Muscle of leg (tissue), 11 donors: ENCODE results near the gene KIF26A. TPM values are rescaled to one million over a fixed set of nuclear protein-coding genes. Genes with fewer than 3 reads are reported as not detected.

Experiments
- DNase-seq: peaks from one replicate; pipeline ENCODE4 v3.0.0; 2013
- H3K27ac ChIP-seq: one replicate; pipeline ENCODE4 v1.5.1; 2013; ENCODE audit warnings: mild to moderate bottlenecking, low read length, control low read depth
- H3K27me3 ChIP-seq: one replicate; pipeline ENCODE4 v1.6.1; 2013; ENCODE audit warnings: low read length; ENCODE audit not compliant: control insufficient read depth, insufficient read depth
- H3K36me3 ChIP-seq: one replicate; pipeline ENCODE4 v1.6.1; 2013; ENCODE audit warnings: low read length; ENCODE audit not compliant: control insufficient read depth, insufficient read depth
- H3K4me1 ChIP-seq: one replicate; pipeline ENCODE4 v1.6.1; 2013; ENCODE audit warnings: low read length; ENCODE audit not compliant: control insufficient read depth, insufficient read depth
- H3K4me3 ChIP-seq: one replicate; pipeline ENCODE4 v1.5.1; 2013; ENCODE audit warnings: low read length, control low read depth
- H3K9me3 ChIP-seq: replicated peaks from 2 replicates; pipeline ENCODE4 v1.6.1; 2013; ENCODE audit warnings: low read depth, low read length; ENCODE audit not compliant: control insufficient read depth
- WGBS: methylation state at CpG from one replicate; pipeline ENCODE4 v1.1.5; 2013; ENCODE audit warnings: missing lambda C conversion rate; ENCODE audit not compliant: insufficient coverage; 5-methylcytosine and 5-hydroxymethylcytosine counted together
- polyA plus RNA-seq, 8 donors: library from polyadenylated mRNA; unstranded; fragments of 120-200 nt; gene quantifications; one replicate each; pipeline versions ENCODE4 v1.2.1 to v1.2.3, GENCODE V29; 2013; ENCODE audit warnings: inconsistent platforms in 1 of 8, low replicate concordance in 1 of 8; ENCODE audit not compliant: insufficient read length in 8 of 8, insufficient read depth in 1 of 8
- total RNA-seq: library from RNA; stranded (reverse); fragments of 120-200 nt; gene quantifications from one replicate; pipeline ENCODE4 v1.2.4, GENCODE V29; 2013

KIF26A gene
- total and polyA plus RNA-seq, 9 donors = 7.3 to 12.8 (median 10.5) TPM

- WGBS = 89% methylated on average over 6 of the region's 11 CpGs
- H3K4me1 ChIP-seq = peaks cover 11% of the 10 kb centered on the region
- no peak overlapping the region for H3K4me3 ChIP-seq
- H3K9me3 ChIP-seq = no peaks in the 10 kb centered on the region
- no peak overlapping the region for H3K27ac ChIP-seq
- peaks cover 12% of the 10 kb centered on the region for H3K27me3 ChIP-seq
- no peak for DNase-seq
- no peaks in the 10 kb centered on the region for H3K36me3 ChIP-seq
Measured at GRCh38 chr14:104194716-104195115, 56.3 kb downstream of the KIF26A start.

- peaks cover 12% of the 10 kb centered on the region for H3K27me3 ChIP-seq
- WGBS = 80% methylated on average over 16 of the region's 16 CpGs
Measured at GRCh38 chr14:104195361-104195760, 57.0 kb downstream of the KIF26A start.

GRCh38 chr14:104195878-104196277 lies 57.5 kb downstream of the KIF26A start:
- Histone ChIP-seq H3K36me3 (no peaks in the 10 kb centered on the region), H3K4me3 (no peak overlapping the region), H3K4me1 (peaks cover 18% of the 10 kb centered on the region), H3K9me3 (no peaks in the 10 kb centered on the region), H3K27ac (no peak overlapping the region), H3K27me3 (peaks cover 12% of the 10 kb centered on the region)
- WGBS = 21% methylated on average over 17 of the region's 17 CpGs
- DNase-seq = no peak

More at GRCh38 chr14:104195361-104195760, 57.0 kb downstream of the KIF26A start:
- DNase-seq = no peak
- no peaks in the 10 kb centered on the region for H3K36me3 ChIP-seq
- H3K4me1 ChIP-seq = peaks cover 14% of the 10 kb centered on the region
- no peaks in the 10 kb centered on the region for H3K9me3 ChIP-seq
- no peak overlapping the region for H3K4me3 ChIP-seq
- H3K27ac ChIP-seq = no peak overlapping the region

GRCh38 chr14:104196461-104197140 lies 58.2 kb downstream of the KIF26A start:
- DNase-seq = no peak
- Histone ChIP-seq H3K27ac (no peak overlapping the region), H3K9me3 (no peaks in the 10 kb centered on the region), H3K4me3 (no peak overlapping the region), H3K27me3 (peaks cover 12% of the 10 kb centered on the region), H3K4me1 (peaks cover 22% of the 10 kb centered on the region), H3K36me3 (no peaks in the 10 kb centered on the region)
- WGBS = 47% methylated on average over 10 of the region's 14 CpGs

GRCh38 chr14:104197449-104198247 lies 59.3 kb downstream of the KIF26A start:
- DNase-seq = no peak
- H3K9me3 ChIP-seq = no peaks in the 10 kb centered on the region
- peaks cover 12% of the 10 kb centered on the region for H3K27me3 ChIP-seq
- H3K4me3 ChIP-seq = no peak overlapping the region
- 94% methylated on average over 4 of the region's 5 CpGs for WGBS
- no peak overlapping the region for H3K27ac ChIP-seq
- H3K4me1 ChIP-seq = peaks cover 33% of the 10 kb centered on the region
- no peaks in the 10 kb centered on the region for H3K36me3 ChIP-seq

- Histone ChIP-seq H3K36me3 (no peaks in the 10 kb centered on the region), H3K27ac (no peak overlapping the region), H3K9me3 (no peaks in the 10 kb centered on the region), H3K4me3 (no peak overlapping the region), H3K27me3 (peaks cover 16% of the 10 kb centered on the region), H3K4me1 (peaks cover 40% of the 10 kb centered on the region)
- WGBS = 67% methylated on average over 13 of the region's 23 CpGs
- no peak for DNase-seq
Measured at GRCh38 chr14:104199266-104199895, 61.0 kb downstream of the KIF26A start.

- Histone ChIP-seq H3K27ac (no peak overlapping the region), H3K4me1 (peaks cover 40% of the 10 kb centered on the region), H3K36me3 (no peaks in the 10 kb centered on the region), H3K27me3 (peaks cover 16% of the 10 kb centered on the region), H3K9me3 (no peaks in the 10 kb centered on the region), H3K4me3 (no peak overlapping the region)
- no peak for DNase-seq
- 45% methylated on average over 10 of the region's 14 CpGs for WGBS
Measured at GRCh38 chr14:104200106-104200505, 61.7 kb downstream of the KIF26A start.

GRCh38 chr14:104200591-104200990 lies 62.2 kb downstream of the KIF26A start:
- peaks cover 40% of the 10 kb centered on the region for H3K4me1 ChIP-seq
- 84% methylated on average over 7 of the region's 10 CpGs for WGBS
- no peaks in the 10 kb centered on the region for H3K36me3 ChIP-seq
- H3K27ac ChIP-seq = no peak overlapping the region
- no peak overlapping the region for H3K4me3 ChIP-seq
- H3K27me3 ChIP-seq = peaks cover 16% of the 10 kb centered on the region
- H3K9me3 ChIP-seq = no peaks in the 10 kb centered on the region
- no peak for DNase-seq

GRCh38 chr14:104201063-104201462 lies 62.7 kb downstream of the KIF26A start:
- no peak for DNase-seq
- H3K4me1 ChIP-seq = peaks cover 41% of the 10 kb centered on the region
- H3K27ac ChIP-seq = no peak overlapping the region
- WGBS = 89% methylated on average over 13 of the region's 13 CpGs
- no peak overlapping the region for H3K4me3 ChIP-seq
- H3K9me3 ChIP-seq = no peaks in the 10 kb centered on the region
- H3K27me3 ChIP-seq = peaks cover 12% of the 10 kb centered on the region
- no peaks in the 10 kb centered on the region for H3K36me3 ChIP-seq

- Histone ChIP-seq H3K4me3 (no peak overlapping the region), H3K27me3 (peaks cover 10% of the 10 kb centered on the region), H3K36me3 (no peaks in the 10 kb centered on the region), H3K9me3 (no peaks in the 10 kb centered on the region), H3K27ac (no peak overlapping the region), H3K4me1 (peaks cover 41% of the 10 kb centered on the region)
- 91% methylated on average over 5 of the region's 9 CpGs for WGBS
- no peak for DNase-seq
Measured at GRCh38 chr14:104201496-104201895, 63.1 kb downstream of the KIF26A start.
